ELR (cell line): ENCODE results near the gene VPS13D.
"Not testable (repeated sequence)": the region's sequence is repeated elsewhere in the genome, so short reads cannot be mapped to it uniquely, and the experiment has no call there.

ENCODE experiments used
- DNase-seq: peaks from one replicate; pipeline ENCODE4 v3.0.0-alpha.2; 2015; ENCODE audit warnings: low read depth

VPS13D gene

GRCh38 chr1:12201352-12202189 lies 28.3 kb upstream of the VPS13D start:
- DNase-seq: no peak

DNA sequence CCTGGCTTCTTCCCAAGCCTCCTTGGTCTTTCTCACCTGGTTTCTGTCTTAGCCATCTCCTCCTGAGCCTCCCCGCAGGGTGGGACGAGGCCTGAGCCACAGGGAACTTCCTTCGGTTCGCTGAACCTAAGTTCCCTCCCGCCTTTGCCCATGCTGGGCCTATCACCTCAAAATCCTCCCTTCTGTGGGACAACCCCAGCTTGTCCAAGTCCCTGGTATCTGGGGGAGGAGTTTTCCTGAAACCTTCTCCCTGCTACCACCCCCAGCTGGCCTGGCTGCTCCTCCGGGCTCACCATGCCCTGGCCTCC lies 27.7 kb upstream of the VPS13D start:
- no peak for DNase-seq

DNA sequence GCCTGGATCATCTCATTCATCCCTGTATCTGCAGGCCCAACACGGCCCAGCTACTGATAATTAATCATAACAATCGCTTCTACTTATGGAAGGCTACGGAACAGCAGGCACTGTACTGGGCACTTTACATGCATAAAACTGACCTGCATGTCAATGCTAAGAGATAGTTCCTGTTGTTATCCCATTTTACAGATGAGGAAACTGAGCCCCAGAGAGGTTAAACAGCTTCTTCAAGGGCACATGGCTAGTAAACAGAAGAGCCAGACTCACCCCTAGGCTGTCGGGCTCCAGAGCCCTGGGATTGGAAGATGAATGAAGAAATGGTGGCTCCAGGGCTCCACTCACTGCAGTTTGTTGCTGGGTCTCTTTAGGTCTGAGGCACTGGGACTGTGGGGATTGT lies 27.3 kb upstream of the VPS13D start:
- DNase-seq: no peak

DNA sequence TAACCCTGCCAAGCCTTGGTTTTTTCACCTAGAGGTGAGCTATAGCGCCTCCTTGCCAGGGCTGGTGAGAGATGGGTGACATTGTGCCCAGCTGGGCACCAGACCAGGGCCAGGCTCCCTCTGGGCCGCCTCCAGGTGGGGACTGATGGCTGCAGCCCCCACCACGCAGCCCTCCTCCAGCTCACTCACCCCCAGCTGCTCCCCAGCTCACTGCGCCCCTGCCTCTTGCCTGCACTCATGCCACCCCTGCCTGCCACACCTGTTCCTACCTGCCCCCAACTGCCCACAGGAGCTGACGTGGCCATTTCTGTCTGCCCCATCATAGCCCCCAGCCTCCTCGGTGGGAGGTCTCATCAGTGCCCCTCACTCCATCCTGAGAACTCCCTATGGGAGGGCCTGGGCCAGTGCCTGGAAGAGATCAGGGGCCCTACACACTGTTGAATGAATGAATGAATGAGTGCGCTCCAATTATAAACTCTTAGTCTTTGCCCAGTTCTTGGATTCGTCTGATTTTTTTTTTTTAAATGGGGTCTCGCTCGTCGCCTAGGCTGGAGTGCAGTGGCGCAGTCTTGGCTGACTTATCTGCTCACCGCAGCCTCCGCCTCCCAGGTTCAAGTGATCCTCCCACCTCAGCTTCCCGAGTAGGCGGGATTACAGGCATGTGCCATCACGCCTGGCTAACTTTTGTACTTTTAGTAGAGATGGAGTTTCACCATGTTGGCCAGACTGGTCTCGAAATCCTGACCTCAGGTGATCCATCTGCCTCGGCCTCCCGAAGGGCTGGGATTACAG lies 26.4 kb upstream of the VPS13D start:
- no peak for DNase-seq

DNA sequence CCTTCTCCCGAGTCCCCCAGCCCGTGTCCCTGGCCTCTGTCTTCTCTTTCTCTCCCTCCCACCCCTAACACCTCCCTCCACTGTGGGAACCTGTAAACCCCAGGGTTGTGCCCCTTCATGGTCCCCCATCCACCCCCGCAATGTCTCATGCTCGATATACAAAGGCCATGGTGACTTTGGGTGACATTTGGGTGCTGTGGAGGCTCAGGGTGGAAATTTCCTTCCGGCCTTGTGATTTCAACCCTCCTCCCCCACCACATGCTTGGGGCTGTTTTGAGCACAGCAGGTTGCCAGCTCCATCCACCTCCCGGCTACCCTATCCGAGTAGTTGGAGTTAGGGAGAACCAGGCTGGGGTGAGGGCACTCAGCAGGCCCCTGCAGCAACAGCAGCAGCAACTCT lies 25.7 kb upstream of the VPS13D start:
- no peak for DNase-seq

GRCh38 chr1:12204754-12205658 lies 24.8 kb upstream of the VPS13D start:
- no peak for DNase-seq

GRCh38 chr1:12206238-12206637 lies 23.6 kb upstream of the VPS13D start:
- DNase-seq: no peak

DNA sequence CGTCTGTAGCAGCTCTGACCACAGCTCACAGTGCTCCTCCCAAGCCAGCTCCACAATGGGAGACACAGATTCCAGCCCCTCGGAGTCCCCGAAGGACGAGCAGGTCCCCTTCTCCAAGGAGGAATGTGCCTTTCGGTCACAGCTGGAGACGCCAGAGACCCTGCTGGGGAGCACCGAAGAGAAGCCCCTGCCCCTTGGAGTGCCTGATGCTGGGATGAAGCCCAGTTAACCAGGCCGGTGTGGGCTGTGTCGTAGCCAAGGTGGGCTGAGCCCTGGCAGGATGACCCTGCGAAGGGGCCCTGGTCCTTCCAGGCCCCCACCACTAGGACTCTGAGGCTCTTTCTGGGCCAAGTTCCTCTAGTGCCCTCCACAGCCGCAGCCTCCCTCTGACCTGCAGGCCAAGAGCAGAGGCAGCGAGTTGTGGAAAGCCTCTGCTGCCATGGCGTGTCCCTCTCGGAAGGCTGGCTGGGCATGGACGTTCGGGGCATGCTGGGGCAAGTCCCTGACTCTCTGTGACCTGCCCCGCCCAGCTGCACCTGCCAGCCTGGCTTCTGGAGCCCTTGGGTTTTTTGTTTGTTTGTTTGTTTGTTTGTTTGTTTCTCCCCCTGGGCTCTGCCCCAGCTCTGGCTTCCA lies 22.9 kb upstream of the VPS13D start:
- DNase-seq: no peak

- no peak for DNase-seq
These were observed 21.6 kb upstream of the VPS13D start for GRCh38 chr1:12208271-12208670.

- peak; percentile 80 for DNase-seq
These were observed 20.9 kb upstream of the VPS13D start for GRCh38 chr1:12208764-12209494.

DNA sequence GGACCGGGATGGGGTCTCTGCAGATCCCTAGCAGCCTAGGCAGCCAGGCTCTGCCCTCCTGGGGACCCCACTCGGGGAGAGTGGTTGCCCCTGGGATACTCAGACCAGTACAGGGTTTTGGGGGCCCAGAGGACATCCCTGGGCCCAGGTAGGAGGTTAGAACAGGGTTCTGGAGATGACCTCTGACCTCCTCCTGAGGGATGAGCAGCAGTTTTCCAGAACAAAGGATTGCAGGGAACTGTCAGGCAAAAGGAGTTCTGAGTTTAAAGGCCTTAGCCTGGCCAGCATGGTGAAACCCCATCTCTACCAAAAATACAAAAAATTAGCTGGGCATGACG lies 20.4 kb upstream of the VPS13D start:
- no peak for DNase-seq

DNA sequence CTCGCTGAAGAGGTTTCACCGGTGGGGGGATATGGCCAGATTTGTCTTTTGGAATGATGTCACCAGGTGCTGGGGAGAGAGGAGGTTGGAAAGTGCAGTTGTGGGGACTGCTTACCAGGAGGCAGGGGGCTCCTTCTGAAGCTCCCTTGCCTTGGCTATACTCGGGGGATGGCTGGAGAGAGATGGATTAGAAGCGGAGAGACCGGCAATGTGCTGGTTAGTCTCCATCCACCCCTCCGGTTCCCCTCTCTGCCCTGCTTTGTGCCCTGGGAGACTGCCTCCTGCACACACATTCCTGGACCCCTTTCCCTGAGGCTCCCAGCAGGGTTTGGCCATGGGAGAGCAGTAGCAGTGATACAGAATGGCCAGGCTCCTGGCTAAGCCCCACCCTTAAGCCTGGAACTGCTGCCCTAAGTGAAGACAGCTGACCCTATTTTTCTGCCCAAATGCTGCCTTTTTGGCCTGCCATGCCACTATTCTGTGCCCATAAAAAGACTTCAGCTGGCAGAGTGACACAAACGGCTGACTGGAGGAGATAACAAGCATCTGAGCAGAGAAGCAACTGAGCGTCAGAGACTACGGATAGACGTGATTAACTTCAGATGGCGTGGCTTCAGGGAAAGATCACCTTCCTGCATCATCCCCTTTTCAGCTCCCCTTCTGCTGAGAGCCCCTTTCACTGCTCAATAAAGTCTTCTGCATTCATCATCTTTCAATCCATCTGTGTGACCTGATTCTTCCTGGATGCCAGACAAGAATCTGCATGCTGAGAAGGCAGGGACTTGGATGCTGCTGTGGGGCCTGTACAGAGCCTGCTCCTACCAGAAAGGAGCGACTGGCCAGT lies 14.5 kb upstream of the VPS13D start:
- no peak for DNase-seq

DNA sequence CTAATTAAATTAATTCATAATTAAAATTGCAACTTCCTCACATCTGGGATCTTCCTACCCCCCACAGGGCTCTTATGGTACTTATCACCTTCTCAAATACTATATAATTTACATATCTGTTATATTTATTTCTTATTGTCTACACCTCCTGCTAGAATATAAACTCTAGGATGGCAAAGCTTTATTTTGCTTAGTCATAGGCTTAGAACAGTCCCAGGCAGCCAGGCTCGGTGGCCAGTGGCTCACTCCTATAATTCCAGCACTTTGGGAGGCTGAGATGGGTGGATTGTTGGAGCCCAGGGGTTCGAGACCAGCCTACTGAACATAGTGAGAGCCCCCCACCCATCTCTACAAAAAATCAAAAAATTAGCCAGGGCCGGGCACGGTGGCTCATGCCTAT lies 10.0 kb upstream of the VPS13D start:
- no peak for DNase-seq

- no peak for DNase-seq
These were observed 8.9 kb upstream of the VPS13D start for GRCh38 chr1:12220890-12221289.

GRCh38 chr1:12222700-12223099 lies 7.1 kb upstream of the VPS13D start:
- DNase-seq: not testable (repeated sequence)

GRCh38 chr1:12224092-12224491 lies 5.7 kb upstream of the VPS13D start:
- DNase-seq: not testable (repeated sequence)

- no peak for DNase-seq
These were observed 851 bp upstream of the VPS13D start for GRCh38 chr1:12228979-12229378.

- DNase-seq: no peak
These were observed 420 bp upstream of the VPS13D start for GRCh38 chr1:12229386-12229834.

DNA sequence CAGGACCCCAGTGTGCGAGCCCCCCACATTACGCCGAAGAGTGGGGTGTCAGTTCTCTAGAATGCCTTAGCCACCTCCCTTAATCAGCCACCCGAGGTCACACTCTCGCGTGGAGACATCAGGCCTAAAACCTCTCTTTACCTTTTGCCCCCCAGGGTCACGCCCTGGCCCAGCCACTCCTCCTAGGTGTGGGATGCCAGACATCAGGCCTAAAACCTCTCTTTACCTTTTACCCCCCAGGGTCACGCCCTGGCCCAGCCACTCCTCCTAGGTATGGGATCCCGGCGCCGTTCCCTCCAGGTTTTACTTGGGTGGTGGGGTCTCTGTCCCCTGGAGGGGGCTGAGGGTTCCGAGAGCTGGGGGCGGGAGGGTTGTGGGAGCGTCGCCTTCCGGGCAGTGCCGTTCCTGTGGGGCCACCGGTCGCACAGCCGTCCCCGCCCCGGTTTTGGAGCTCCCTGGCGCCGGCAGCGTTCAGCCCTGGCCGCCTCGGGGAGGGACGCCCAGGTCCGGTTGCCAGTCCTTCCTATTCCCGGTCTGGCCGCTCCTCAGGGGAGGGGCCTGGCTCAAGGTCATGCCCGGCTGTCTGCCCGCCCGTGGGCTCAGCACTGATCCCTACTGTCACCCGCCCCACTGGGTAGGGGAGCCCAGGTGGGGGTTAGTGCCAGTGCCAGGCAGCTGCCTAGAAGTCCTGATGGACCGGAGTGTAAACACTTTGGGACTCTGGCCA lies 882 bp downstream of the VPS13D start:
- peak; percentile 40 for DNase-seq

DNA sequence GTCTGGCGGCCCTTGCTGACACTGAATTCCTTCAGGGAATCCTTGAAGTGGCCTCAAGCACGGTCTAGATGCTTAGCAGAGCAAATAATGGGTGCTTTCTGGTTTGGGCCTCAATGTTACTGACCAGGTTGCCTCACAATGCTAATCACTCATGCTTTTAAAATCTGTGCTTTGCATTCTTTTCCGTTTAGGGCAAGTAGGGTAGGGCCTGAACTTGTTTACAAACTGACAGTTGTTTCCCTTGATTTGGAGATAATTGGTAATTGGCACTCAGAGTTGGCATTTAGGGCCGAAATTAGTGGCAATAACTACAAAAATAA lies 1.4 kb downstream of the VPS13D start:
- no peak for DNase-seq
